NT2/D1 (cell line): ENCODE data around the gene SCRT2.

Experiments used
- SUZ12 ChIP-seq: IDR thresholded peaks from 2 replicates; pipeline ENCODE4 v1.6.1; 2011; ENCODE audit not compliant: insufficient read length, insufficient read depth; ENCODE audit errors: extremely low read depth
- YY1 ChIP-seq: IDR thresholded peaks from 2 replicates; pipeline ENCODE4 v1.6.1; 2011; ENCODE audit not compliant: insufficient read length, insufficient read depth
- ZNF274 ChIP-seq: IDR thresholded peaks from 2 replicates; pipeline ENCODE4 v1.6.1; 2011; ENCODE audit warnings: mild to moderate bottlenecking, low read depth, low read length

- TF ChIP-seq YY1 (no peak), SUZ12 (no peak), ZNF274 (no peak)
Measured at GRCh38 chr20:652615-653109, 22.9 kb downstream of the SCRT2 start.
